Esophagus muscularis mucosa (tissue), 4 donors: ENCODE measurements around the gene KIF3B. TPM values are rescaled to one million over a fixed set of nuclear protein-coding genes. Genes with fewer than 3 reads are reported as not detected.

ENCODE experiments used
- DNase-seq: peaks from one replicate; pipeline ENCODE4 v3.0.0-alpha.2; 2017; ENCODE audit errors: extremely low spot score
- H3K27ac ChIP-seq, 4 donors: fragments of 200-600 bp; sonication (generic); replicated peaks in 1 of 4; 1 replicate in 3 of 4; 2 replicates in 1 of 4; pipeline ENCODE4 v1.5.1; 2016 to 2019; ENCODE audit warnings: mild to moderate bottlenecking in 1 of 4
- H3K27me3 ChIP-seq, 4 donors: fragments of 200-600 bp; sonication (generic); one replicate each; pipeline versions ENCODE4 v1.5.1 to v1.6.0; 2016 to 2019
- H3K36me3 ChIP-seq, 4 donors: fragments of 200-600 bp; sonication (generic); one replicate each; pipeline ENCODE4 v1.5.1; 2016 to 2019
- H3K4me1 ChIP-seq, 4 donors: fragments of 200-600 bp; sonication (generic); one replicate each; pipeline ENCODE4 v1.5.1; 2016 to 2019
- H3K4me3 ChIP-seq, 4 donors: fragments of 200-600 bp; sonication (generic); 1 replicate in 2 of 4; 2 replicates in 2 of 4; pipeline ENCODE4 v1.5.1; 2016 to 2019; ENCODE audit warnings: mild to moderate bottlenecking in 4 of 4, moderate library complexity in 1 of 4
- H3K9me3 ChIP-seq, 4 donors: fragments of 200-600 bp; sonication (generic); 1 replicate in 3 of 4; 2 replicates in 1 of 4; pipeline ENCODE4 v1.5.1; 2016 to 2019
- CTCF ChIP-seq, 3 experiments: fragments of 200-600 bp in 2 of 3; fragments of 450-650 bp in 1 of 3; sonication (generic) in 2 of 3; IDR thresholded peaks; one replicate each; pipeline ENCODE4 v1.5.1; 2017 to 2019; ENCODE audit warnings: antibody characterized with exemption in 3 of 3, mild to moderate bottlenecking in 2 of 3, moderate library complexity in 1 of 3
- EP300 ChIP-seq: sonication (generic); formaldehyde crosslinking; IDR thresholded peaks from one replicate; pipeline ENCODE4 v1.6.1; 2017; ENCODE audit warnings: antibody characterized with exemption
- POLR2A ChIP-seq: fragments of 450-650 bp; IDR thresholded peaks from one replicate; pipeline ENCODE4 v1.6.1; 2017; ENCODE audit warnings: antibody characterized with exemption, moderate library complexity, mild to moderate bottlenecking, low read depth
- POLR2AphosphoS5 ChIP-seq, 2 donors: sonication (generic); formaldehyde crosslinking; IDR thresholded peaks; one replicate each; pipeline ENCODE4 v1.6.1; 2017; ENCODE audit warnings: antibody characterized with exemption in 2 of 2
- WGBS: methylation state at CpG from one replicate; pipeline ENCODE4 v1.1.5; 2018; 5-methylcytosine and 5-hydroxymethylcytosine counted together
- intact Hi-C: fragments of 100-400 bp; cut with DNase I; formaldehyde crosslinking; loops from one replicate; pipeline ENCODE4 v1.15.1; 2023
- total RNA-seq, 4 donors: library from RNA; depleted of rRNA; stranded (reverse); fragments of >200 nt; gene quantifications; one replicate each; pipeline versions ENCODE4 v1.1.0 to v1.2.1, GENCODE V29; 2016

KIF3B gene
- total RNA-seq = 10 to 100 TPM; 20.7 to 28.3 (median 23.5) TPM

GRCh38 chr20:32277361-32278198, at the start of gene KIF3B:
Gene KIF3B, plus strand, starts transcription at chr20:32277651. Its CDS starts 32,127 bp downstream, at chr20:32309778.
- H3K27me3 ChIP-seq = peaks cover 0 to under 1% (median 0%) of the 10 kb centered on the region in 4 donors
- H3K27ac ChIP-seq = peak within 1 kb of the TSS; percentile 84 to 87 (median 86)
- peaks cover 0 to 3% (median 0%) of the 10 kb centered on the region in 4 donors for H3K36me3 ChIP-seq
- peaks cover 16 to 44% (median 29%) of the 10 kb centered on the region in 4 donors for H3K4me1 ChIP-seq
- peak; percentile 96 for DNase-seq
- WGBS = 2% methylated on average over 24 of the region's 62 CpGs
- TF ChIP-seq EP300 (no peak), CTCF (IDR thresholded peaks at IDR 0.05) (no peak), POLR2A (no peak), POLR2AphosphoS5 (IDR thresholded peaks at IDR 0.05) (peak; percentile 74 to 79)
- intact Hi-C loops = loop anchor here (5.0 kb wide), 1 partner anchor 70 kb away; the partner anchor contains the start of genes PLAGL2 and POFUT1
- H3K4me3 ChIP-seq = peak within 1 kb of the TSS; percentile 95 to 96 (median 96)
- H3K9me3 ChIP-seq = no peaks in the 10 kb centered on the region

GRCh38 chr20:32227744-32228688, 49.4 kb upstream of the KIF3B start:
- H3K36me3 ChIP-seq = peaks cover 32 to 92% (median 60%) of the 10 kb centered on the region in 4 donors
- WGBS = 78% methylated on average over 18 of the region's 22 CpGs

GRCh38 chr20:32229251-32229747, 48.2 kb upstream of the KIF3B start:
- 98% methylated on average over 5 of the region's 5 CpGs for WGBS
- Histone ChIP-seq H3K27ac (no peak overlapping the region), H3K27me3 (no peaks in the 10 kb centered on the region), H3K36me3 (peaks cover 40 to 92% (median 60%) of the 10 kb centered on the region in 4 donors), H3K4me1 (peaks cover 0 to 8% (median 2%) of the 10 kb centered on the region in 4 donors), H3K4me3 (no peak overlapping the region), H3K9me3 (no peaks in the 10 kb centered on the region)
- intact Hi-C loops = no loop called here
- TF ChIP-seq POLR2AphosphoS5 (IDR thresholded peaks at IDR 0.05) (no peak), CTCF (IDR thresholded peaks at IDR 0.05) (no peak), EP300 (no peak), POLR2A (no peak)
- DNase-seq = no peak

More at GRCh38 chr20:32227744-32228688, 49.4 kb upstream of the KIF3B start:
- Histone ChIP-seq H3K27ac (no peak overlapping the region), H3K9me3 (no peaks in the 10 kb centered on the region), H3K4me1 (peaks cover 0 to 8% (median 2%) of the 10 kb centered on the region in 4 donors), H3K4me3 (no peak overlapping the region), H3K27me3 (no peaks in the 10 kb centered on the region)
- no peak for TF ChIP-seq POLR2AphosphoS5 (IDR thresholded peaks at IDR 0.05)
- TF ChIP-seq POLR2A = no peak
- TF ChIP-seq EP300 = no peak
- TF ChIP-seq CTCF (IDR thresholded peaks at IDR 0.05) = no peak
- DNase-seq = no peak
- intact Hi-C loops = no loop called here

GRCh38 chr20:32230707-32231106, 46.7 kb upstream of the KIF3B start:
- Histone ChIP-seq H3K27ac (no peak overlapping the region), H3K27me3 (no peaks in the 10 kb centered on the region), H3K9me3 (no peaks in the 10 kb centered on the region), H3K36me3 (peaks cover 46 to 95% (median 70%) of the 10 kb centered on the region in 4 donors), H3K4me3 (no peak overlapping the region), H3K4me1 (peaks cover 0 to 8% (median 2%) of the 10 kb centered on the region in 4 donors)
- whole genome bisulfite sequencing = 98% methylated on average over 11 of the region's 13 CpGs
- no peak for DNase-seq
- TF ChIP-seq CTCF (IDR thresholded peaks at IDR 0.05) = no peak
- TF ChIP-seq POLR2A = no peak
- no peak for TF ChIP-seq EP300
- TF ChIP-seq POLR2AphosphoS5 (IDR thresholded peaks at IDR 0.05) = no peak
- intact Hi-C loops = no loop called here
